PFSK-1 (cell line): Measurements from ENCODE around the gene MARK4.

Experiments used
- FOXP2 ChIP-seq: optimal IDR thresholded peaks from 2 replicates; pipeline ENCODE3; 2011; ENCODE audit warnings: borderline replicate concordance, control low read depth, inconsistent platforms; ENCODE audit not compliant: insufficient read depth; ENCODE audit errors: extremely low read length, extremely low read depth
- POLR2AphosphoS5 ChIP-seq: IDR thresholded peaks from 2 replicates; pipeline ENCODE4 v1.6.1; 2012; ENCODE audit warnings: low read depth, mild to moderate bottlenecking, control low read depth, low read length, moderate library complexity
- REST ChIP-seq, 2 experiments: IDR thresholded peaks; 2 replicates each; pipeline versions ENCODE4 v1.6.1 to v1.8.0; 2011 to 2012; ENCODE audit warnings: low read depth in 2 of 2, low read length in 2 of 2, control low read depth in 1 of 2, inconsistent platforms in 1 of 2, mild to moderate bottlenecking in 1 of 2, moderate library complexity in 1 of 2; ENCODE audit not compliant: insufficient read depth in 1 of 2
- SIN3A ChIP-seq: IDR thresholded peaks from 2 replicates; pipeline ENCODE4 v1.6.1; 2012; ENCODE audit warnings: mild to moderate bottlenecking, low read length, moderate library complexity, borderline replicate concordance; ENCODE audit not compliant: insufficient read depth
- TAF1 ChIP-seq: IDR thresholded peaks from 2 replicates; pipeline ENCODE4 v1.6.1; 2012; ENCODE audit warnings: low read length, control low read depth, borderline replicate concordance; ENCODE audit not compliant: insufficient read depth

Gene MARK4

GRCh38 chr19:45224645-45225044, 26.4 kb upstream of the MARK4 start:
- TF ChIP-seq POLR2AphosphoS5 (no peak), FOXP2 (no peak), TAF1 (no peak), SIN3A (no peak)

GRCh38 chr19:45231891-45232290, 19.2 kb upstream of the MARK4 start:
- no peak for TF ChIP-seq FOXP2
- no peak for TF ChIP-seq TAF1
- no peak for TF ChIP-seq SIN3A
- no peak for TF ChIP-seq REST (IDR thresholded peaks at IDR 0.05; ENCODE audit: insufficient read depth in 1 of 2, low read depth in 2 of 2, low read length in 2 of 2)
- TF ChIP-seq POLR2AphosphoS5: no peak

DNA sequence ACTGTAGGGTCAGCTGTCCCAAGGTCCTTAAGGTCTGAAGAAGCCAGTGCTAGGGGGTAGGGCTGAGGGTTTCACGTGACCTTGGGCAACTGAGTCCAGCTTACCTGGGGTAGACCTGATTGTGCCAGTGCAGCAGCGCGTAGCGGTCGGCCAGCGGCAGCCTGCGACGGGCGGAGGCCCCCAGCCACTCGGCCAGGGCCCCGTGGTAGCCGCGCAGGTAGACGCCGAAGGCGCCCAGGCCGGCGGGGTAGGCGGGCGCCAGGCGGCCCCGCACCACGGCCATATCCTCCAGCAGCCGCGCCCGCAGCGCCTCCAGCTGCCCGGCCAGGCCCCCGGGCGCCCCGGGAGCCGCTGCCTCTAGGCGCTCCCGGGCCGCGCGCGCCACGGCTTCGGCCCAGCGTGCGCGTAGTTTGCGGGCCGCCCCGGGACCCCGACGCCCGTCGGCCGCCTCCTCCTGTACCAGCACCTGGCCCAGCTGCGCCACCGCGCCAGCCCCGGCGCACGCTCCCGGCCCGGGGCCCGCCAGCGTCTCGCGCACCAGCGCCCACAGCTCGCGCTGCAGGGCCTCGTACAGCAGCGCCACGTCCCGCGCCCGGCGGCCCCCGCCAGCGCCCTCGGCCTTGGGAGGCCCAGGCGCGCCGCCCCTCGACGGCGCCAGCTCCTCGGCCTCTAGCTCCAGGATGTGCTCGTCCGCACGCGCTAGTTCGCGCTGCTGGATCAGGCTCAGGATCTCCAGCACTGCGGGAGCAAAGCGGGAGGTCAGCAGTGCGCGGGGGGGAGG, 16.8 kb upstream of the MARK4 start:
- TF ChIP-seq TAF1 (no peak), POLR2AphosphoS5 (no peak), REST (IDR thresholded peaks at IDR 0.05; ENCODE audit: insufficient read depth in 1 of 2, low read depth in 2 of 2, low read length in 2 of 2) (no peak), SIN3A (no peak), FOXP2 (no peak)

GRCh38 chr19:45235485-45235884, 15.6 kb upstream of the MARK4 start:
- TF ChIP-seq FOXP2 (no peak), SIN3A (no peak), POLR2AphosphoS5 (no peak), TAF1 (no peak), REST (IDR thresholded peaks at IDR 0.05; ENCODE audit: insufficient read depth in 1 of 2, low read depth in 2 of 2, low read length in 2 of 2) (no peak)

DNA sequence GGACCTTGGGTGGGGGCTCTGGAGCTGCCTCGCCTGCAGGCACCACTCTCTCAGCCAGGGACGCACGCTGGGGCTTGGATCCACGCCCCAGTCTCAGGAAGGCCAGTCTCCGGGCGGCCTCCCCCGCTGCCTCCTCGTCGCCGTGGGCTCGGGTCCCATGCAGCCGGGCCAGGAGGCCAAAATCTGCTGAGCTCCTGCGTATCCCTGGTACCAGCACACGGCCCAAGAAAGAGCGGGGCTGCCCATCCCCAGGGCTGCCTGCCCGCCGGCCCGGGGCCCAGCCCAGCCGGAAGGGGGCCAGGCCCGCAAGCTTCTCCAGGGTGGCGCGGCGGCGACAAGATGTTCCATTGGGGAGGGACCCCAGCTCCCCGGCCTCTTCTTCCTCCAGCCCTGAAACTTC, 12.5 kb upstream of the MARK4 start:
- TF ChIP-seq FOXP2: no peak
- no peak for TF ChIP-seq POLR2AphosphoS5
- no peak for TF ChIP-seq SIN3A
- TF ChIP-seq TAF1: no peak
- TF ChIP-seq REST (IDR thresholded peaks at IDR 0.05; ENCODE audit: insufficient read depth in 1 of 2, low read depth in 2 of 2, low read length in 2 of 2): no peak
